Measurements from ENCODE around the gene JDP2.

JDP2 gene

GRCh38 chr14:75493592-75494087 lies 65.8 kb downstream of the JDP2 start:
- DNase-seq (ENCODE audit: low read depth) = no peak
- in situ Hi-C loops (cut with HindIII; ENCODE audit: low sequenced_read_pairs) = loop anchor here (25.0 kb wide), 2 partner anchors 181 to 356 kb away; partner anchors contain the start of gene NEK9
- TF ChIP-seq CTCF (IDR thresholded peaks at IDR 0.05; ENCODE audit: low read depth, low read length, missing control alignments) = no peak
- no peak overlapping the region for H3K4me3 ChIP-seq (ENCODE audit: low read depth, low read length)

- H3K4me3 ChIP-seq (ENCODE audit: low read depth, low read length) = no peak overlapping the region
- no peak for TF ChIP-seq CTCF (IDR thresholded peaks at IDR 0.05; ENCODE audit: low read depth, low read length, missing control alignments)
- in situ Hi-C loops (cut with HindIII; ENCODE audit: low sequenced_read_pairs) = loop anchor here (25.0 kb wide), 2 partner anchors 183 to 358 kb away; partner anchors contain the start of gene NEK9
- no peak for DNase-seq (ENCODE audit: low read depth)
Measured at GRCh38 chr14:75494896-75495295, 67.1 kb downstream of the JDP2 start.

GRCh38 chr14:75495399-75495798 lies 67.6 kb downstream of the JDP2 start:
- no peak overlapping the region for H3K4me3 ChIP-seq (ENCODE audit: low read depth, low read length)
- no peak for DNase-seq (ENCODE audit: low read depth)
- no peak for TF ChIP-seq CTCF (IDR thresholded peaks at IDR 0.05; ENCODE audit: low read depth, low read length, missing control alignments)
- in situ Hi-C loops (cut with HindIII; ENCODE audit: low sequenced_read_pairs) = loop anchor here (25.0 kb wide), 2 partner anchors 183 to 358 kb away; partner anchors contain the start of gene NEK9

GRCh38 chr14:75495882-75496281 lies 68.1 kb downstream of the JDP2 start:
- TF ChIP-seq CTCF (IDR thresholded peaks at IDR 0.05; ENCODE audit: low read depth, low read length, missing control alignments) = no peak
- in situ Hi-C loops (cut with HindIII; ENCODE audit: low sequenced_read_pairs) = loop anchor here (25.0 kb wide), 2 partner anchors 184 to 359 kb away; partner anchors contain the start of gene NEK9
- DNase-seq (ENCODE audit: low read depth) = no peak
- no peak overlapping the region for H3K4me3 ChIP-seq (ENCODE audit: low read depth, low read length)

GRCh38 chr14:75496755-75497154 lies 68.9 kb downstream of the JDP2 start:
- DNase-seq (ENCODE audit: low read depth) = no peak
- in situ Hi-C loops (cut with HindIII; ENCODE audit: low sequenced_read_pairs) = loop anchor here (25.0 kb wide), 2 partner anchors 184 to 359 kb away; partner anchors contain the start of gene NEK9
- no peak for TF ChIP-seq CTCF (IDR thresholded peaks at IDR 0.05; ENCODE audit: low read depth, low read length, missing control alignments)
- H3K4me3 ChIP-seq (ENCODE audit: low read depth, low read length) = no peak overlapping the region

- H3K4me3 ChIP-seq (ENCODE audit: low read depth, low read length) = no peak overlapping the region
- no peak for DNase-seq (ENCODE audit: low read depth)
- in situ Hi-C loops (cut with HindIII; ENCODE audit: low sequenced_read_pairs) = loop anchor here (25.0 kb wide), 2 partner anchors 185 to 360 kb away; partner anchors contain the start of gene NEK9
- TF ChIP-seq CTCF (IDR thresholded peaks at IDR 0.05; ENCODE audit: low read depth, low read length, missing control alignments) = no peak
Measured at GRCh38 chr14:75497191-75497590, 69.4 kb downstream of the JDP2 start.

Data from astrocyte of the cerebellum (primary cell).